GM21447 (cell line): ENCODE data around the gene IQGAP2.
"Not testable (repeated sequence)": the region's sequence is repeated elsewhere in the genome, so short reads cannot be mapped to it uniquely, and the experiment has no call there.

Experiments
- ATAC-seq: cut with Tn5 transposase; IDR thresholded peaks from one replicate; pipeline ENCODE4 v1.9.1; 2021; ENCODE audit not compliant: unreplicated experiment

Gene IQGAP2

GRCh38 chr5:76649140-76649539, 246.1 kb downstream of the IQGAP2 start:
- ATAC-seq: no peak

GRCh38 chr5:76652809-76653414, 249.8 kb downstream of the IQGAP2 start:
- no peak for ATAC-seq

GRCh38 chr5:76657091-76657490, 254.0 kb downstream of the IQGAP2 start:
- ATAC-seq: no peak

- no peak for ATAC-seq
Measured at GRCh38 chr5:76657683-76658311, 254.7 kb downstream of the IQGAP2 start.

GRCh38 chr5:76660360-76660759, 257.3 kb downstream of the IQGAP2 start:
- no peak for ATAC-seq

GRCh38 chr5:76662521-76662920, 259.4 kb downstream of the IQGAP2 start:
- ATAC-seq: no peak

GRCh38 chr5:76663573-76663972, 260.5 kb downstream of the IQGAP2 start:
- ATAC-seq: no peak

GRCh38 chr5:76664079-76664478, 261.0 kb downstream of the IQGAP2 start:
- ATAC-seq: no peak

GRCh38 chr5:76667495-76667894, 264.4 kb downstream of the IQGAP2 start:
- ATAC-seq: no peak

GRCh38 chr5:76669245-76669644, 266.2 kb downstream of the IQGAP2 start:
- ATAC-seq: no peak

GRCh38 chr5:76670508-76670907, 267.4 kb downstream of the IQGAP2 start:
- ATAC-seq: no peak

- no peak for ATAC-seq
Measured at GRCh38 chr5:76672242-76672641, 269.2 kb downstream of the IQGAP2 start.

GRCh38 chr5:76673125-76673524, 270.0 kb downstream of the IQGAP2 start:
- ATAC-seq: no peak

- no peak for ATAC-seq
Measured at GRCh38 chr5:76674330-76675066, 271.4 kb downstream of the IQGAP2 start.

- no peak for ATAC-seq
Measured at GRCh38 chr5:76675364-76675763, 272.3 kb downstream of the IQGAP2 start.

- no peak for ATAC-seq
Measured at GRCh38 chr5:76677849-76678472, 274.9 kb downstream of the IQGAP2 start.

GRCh38 chr5:76679231-76679630, 276.1 kb downstream of the IQGAP2 start:
- no peak for ATAC-seq

- ATAC-seq: not testable (repeated sequence)
Measured at GRCh38 chr5:76680826-76681225, 277.7 kb downstream of the IQGAP2 start.

- ATAC-seq: no peak
Measured at GRCh38 chr5:76681287-76681686, 278.2 kb downstream of the IQGAP2 start.

GRCh38 chr5:76682387-76682786, 279.3 kb downstream of the IQGAP2 start:
- ATAC-seq: no peak

- no peak for ATAC-seq
Measured at GRCh38 chr5:76683816-76684731, 281.0 kb downstream of the IQGAP2 start.
